GM18498 (cell line): ENCODE measurements around the gene PPIC.

Source experiments
- ATAC-seq: cut with Tn5 transposase; IDR thresholded peaks from one replicate; pipeline ENCODE4 v1.9.1; 2021; ENCODE audit warnings: mild to moderate bottlenecking, moderate library complexity; ENCODE audit not compliant: unreplicated experiment

PPIC gene

DNA sequence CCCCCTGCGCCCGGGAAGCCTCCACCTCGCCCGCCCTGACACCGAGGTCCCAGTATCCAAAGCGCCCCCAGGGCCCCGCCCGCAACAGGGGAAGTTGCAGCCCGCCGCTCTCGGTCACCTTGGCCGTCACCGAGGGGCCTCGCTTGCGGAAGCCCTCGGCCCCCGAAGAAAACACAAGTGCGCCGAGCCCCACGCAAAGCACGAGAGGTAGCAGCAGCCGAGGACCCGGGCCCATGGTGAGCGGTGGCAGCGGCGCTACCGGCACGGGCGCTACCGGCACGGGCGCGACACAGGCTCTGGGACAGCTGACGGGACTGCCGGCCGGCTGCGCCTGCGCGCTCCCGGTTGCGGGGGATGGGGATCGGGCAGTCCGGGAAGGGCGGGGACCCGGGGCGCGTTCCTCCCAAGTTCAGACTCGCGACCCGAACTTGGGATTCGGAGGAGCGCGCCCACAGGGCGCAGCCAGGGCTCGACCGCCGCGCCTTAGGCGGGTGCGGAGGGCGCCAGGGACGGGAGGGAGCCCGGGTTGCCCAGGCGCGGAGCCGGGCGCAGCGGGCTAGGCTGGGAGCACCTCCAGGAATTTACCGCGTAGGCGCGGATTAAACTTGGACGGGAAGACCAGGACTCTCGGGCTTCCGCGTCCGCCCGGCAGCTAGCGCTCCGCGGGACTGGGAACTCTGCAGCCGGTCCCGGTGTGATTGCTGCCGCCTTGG is at the start of gene PPIC:
PPIC (minus strand) TSS at position 335 of the 713 bp plus-strand sequence; CDS start at position 235, 100 bp downstream.
- ATAC-seq = peak; percentile 67

DNA sequence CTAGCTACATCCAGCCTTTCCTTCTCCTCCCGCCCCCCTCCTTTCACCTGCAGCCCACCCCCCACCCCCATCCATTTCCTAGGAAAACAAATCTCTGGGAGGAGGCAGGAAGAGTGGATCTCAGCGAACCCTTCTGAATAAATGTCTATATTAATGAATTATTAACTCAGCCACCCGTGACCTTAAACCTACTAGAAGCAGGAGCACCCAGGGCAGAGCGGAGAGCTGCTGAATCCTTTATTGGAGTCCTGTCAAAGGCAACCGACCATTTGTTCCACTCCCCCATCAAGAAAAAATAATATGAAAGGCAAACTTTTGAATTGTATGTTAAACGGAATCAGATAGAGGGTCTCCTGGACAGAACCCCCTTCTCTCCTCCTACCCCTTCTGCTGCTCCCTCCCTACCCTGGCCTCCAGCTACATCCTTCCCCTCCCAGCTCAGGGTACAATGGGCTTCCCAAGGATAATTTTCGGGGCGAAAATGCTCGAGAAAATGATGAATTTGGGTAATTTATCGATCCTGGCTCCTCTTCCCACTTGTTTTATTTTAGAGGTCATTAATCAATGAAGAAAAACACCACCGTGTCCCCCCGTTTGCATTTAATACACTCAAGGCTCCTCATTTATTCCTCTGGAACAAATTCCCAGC is 49.2 kb upstream of the PPIC start:
- ATAC-seq = no peak

DNA sequence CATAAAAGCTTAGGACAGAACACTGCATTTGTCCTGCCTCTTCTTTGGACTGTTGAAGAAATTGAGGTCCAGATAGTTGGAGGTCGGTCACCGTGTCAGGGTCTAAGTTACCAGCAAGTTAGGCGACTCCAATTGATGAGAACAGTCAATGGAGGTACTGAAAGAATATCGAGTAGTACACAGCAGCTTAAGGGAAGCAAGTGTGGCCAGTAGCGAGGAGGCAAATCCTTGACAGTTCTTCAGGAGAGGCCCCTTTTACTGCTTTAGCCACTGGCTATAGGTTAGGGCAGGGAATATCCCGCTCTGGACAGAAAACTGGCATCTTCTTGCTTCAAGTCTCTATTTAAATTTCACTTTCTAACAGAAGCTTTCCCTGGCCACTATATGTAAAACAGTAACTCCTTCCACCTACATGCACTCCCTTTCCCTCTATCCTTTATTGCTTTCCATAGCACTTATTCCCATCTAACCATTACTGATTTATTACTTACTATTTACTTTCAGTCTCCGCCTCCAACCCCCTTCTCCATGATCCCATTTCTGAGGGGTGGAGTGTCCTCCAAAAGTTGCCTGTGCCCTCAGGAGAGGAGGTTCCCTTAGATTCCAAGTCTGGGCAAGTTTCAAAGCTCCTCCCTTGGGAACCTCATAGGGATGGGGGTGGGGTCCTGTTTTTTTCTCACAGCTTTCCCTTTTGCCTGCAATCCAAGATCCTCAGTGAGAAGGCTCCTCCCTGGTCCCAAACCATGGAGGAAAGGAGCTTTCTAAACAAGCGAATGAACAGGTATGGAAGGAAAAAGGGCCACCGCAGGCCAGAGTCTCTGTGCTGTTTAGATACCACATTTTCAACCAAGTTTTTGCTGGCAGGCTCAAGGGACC is 48.4 kb upstream of the PPIC start:
- no peak for ATAC-seq

DNA sequence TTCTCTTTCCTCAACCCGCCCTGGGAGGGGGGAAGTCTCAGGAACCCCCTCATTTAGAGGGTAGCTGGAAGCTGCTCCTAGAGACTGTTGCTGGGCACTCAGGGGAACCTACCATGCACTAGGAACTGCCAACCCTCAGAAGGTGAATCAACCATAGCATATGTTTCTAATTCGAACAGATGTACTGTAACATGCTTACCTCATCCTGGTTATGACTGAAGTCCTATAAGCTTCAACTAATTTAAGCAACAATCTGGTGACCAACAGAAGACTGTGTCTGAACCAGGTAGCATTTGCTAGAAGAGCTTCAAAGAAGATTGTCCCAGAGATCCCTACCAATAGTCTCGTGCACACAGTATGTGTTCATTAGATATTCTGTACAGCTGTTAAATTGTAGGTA is 46.8 kb upstream of the PPIC start:
- ATAC-seq = no peak

DNA sequence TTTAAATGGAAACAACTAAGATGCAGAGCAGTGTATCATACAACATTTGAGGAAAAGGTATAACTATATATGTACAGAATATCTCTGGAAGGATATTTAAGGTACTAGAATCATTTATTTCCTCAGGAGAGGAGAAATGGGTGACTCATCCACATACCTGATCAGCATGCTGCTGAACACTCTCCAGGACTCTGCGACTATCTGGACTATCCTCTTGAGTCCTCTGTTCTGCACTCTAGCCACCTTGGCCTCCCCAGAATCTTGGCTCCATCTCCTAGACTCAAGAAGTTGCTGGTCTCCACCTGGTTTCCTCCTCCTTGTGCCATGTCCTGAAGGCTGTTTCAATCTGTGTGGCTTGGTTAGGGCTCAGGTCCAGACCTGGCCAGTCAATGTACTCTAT is 43.7 kb upstream of the PPIC start:
- ATAC-seq = no peak

DNA sequence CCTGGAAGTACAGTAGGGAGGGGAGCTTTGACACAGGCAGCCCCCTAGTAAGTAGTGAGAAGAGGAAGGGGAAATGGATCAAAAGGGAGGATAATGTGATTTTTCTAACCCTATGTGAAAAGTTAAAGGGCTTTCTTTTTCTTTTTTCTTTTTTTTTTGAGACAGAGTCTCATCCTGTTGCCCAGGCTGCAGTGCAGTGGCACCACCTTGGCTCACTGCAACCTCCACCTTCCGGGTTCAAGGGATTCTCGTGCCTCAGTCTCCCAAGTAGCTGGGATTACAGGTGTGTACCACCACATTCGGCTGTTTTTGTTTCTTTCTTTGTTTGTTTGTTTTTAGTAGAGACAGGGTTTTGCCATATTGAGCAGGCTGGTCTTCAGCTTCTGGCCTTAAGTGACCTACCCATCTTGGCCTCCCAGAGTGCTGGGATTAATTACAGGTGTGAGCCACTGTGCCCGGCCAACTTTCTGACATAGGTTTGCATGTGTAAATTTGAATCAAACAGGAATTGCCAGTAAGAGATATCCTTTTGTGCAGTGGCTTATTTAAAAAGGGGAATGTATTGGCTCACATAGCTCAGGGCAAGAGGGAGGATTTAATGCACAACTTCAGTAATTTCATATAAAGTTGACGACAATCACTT is 39.1 kb upstream of the PPIC start:
- no peak for ATAC-seq

DNA sequence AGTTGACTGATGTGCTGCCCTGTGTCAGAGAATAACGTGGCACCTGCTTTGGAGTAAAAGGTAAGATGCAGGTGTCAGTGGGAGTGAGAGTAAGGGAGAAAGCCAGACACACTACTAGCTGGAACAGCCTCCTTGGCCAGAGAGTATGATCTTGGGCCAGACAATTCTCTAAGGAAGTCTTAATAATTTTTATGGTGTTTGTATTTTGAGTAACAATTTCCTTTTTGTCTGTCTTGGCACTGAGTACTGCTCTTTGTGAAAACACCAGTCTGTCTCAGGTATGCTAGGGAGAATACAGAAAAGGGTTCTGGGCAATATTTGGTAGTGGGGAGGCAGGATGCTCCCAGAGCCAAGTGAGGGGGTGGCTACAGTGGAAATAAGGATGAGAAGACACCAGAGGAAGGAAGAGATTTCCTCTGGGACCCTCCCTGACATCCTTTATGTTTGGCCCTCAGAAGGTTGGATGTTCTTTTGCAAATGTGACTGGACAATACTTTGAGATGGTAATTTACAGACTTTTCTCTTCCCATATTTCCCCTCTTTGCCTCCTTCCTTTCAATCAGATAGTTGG is 31.9 kb upstream of the PPIC start:
- ATAC-seq = no peak

DNA sequence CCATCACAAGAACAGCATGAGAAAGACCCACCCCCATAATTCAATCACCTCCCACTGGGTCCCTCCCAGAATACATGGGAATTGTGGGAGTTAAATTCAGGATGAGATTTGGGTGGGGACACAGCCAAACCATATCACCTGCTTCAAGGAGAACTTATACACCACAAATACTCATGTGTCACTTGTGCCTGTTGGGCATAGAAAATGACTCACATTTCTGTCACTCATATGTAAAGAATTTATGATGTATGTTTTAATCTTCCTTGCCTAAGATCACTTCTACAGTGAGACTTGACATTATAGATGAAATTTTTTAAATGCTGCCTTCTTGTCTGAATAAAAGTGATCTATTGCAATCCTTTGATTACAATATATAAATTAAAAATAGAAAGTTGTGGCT is 29.5 kb upstream of the PPIC start:
- no peak for ATAC-seq

DNA sequence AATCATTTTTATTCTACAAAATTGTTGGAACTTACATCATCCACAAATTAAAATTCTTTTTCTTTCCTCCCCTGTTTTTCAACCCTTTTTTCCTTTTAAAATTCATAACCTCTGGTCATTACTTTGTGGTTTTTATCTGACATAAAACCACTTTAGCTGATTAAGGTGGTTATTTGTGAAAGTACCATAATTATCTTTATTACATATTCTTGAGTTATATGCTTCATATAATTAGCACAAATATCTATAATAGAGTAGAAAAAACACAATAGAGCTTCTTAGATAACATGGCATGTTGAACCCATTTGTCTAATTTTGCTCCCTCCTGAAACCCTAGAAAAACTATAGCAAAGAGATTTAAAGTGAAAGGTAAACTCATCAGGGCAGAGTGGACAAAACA is 22.9 kb upstream of the PPIC start:
- ATAC-seq = no peak

DNA sequence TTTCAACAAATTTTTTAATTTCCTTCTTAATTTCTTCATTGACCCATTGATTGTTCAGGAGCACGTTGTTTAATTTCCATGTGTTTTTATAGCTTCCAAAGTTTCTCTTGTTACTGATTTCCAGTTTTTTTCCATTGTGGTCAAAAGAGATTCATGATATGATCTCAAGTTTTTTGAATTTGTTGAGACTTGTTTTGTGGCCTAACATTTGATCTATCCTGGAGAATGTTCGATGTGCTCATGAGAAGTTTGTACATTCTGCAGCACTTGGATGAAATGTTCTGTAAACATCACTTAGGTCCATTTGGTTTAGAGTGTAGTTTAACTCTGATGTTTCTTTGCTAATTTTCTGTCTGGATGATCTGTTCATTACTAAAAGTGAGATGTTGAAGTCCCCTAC is 14.7 kb upstream of the PPIC start:
- no peak for ATAC-seq

DNA sequence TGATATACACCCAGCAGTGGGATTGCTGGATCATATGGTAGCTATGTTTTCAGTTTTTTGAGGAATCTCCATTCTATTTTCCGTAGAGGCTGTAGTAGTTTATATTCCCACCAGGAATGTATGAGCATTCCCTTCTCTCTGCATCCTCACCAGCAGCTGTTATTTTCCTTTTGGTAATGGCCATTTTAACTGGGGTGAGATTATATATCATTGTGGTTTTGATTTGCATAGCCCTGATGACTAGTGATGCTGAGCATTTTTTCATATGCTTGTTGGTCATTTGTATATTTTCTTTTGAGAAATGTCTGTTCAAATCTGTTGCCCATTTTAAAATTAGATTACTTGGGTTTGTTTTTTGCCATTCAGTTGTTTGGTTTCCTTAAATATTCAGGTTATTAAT is 11.2 kb upstream of the PPIC start:
- no peak for ATAC-seq

DNA sequence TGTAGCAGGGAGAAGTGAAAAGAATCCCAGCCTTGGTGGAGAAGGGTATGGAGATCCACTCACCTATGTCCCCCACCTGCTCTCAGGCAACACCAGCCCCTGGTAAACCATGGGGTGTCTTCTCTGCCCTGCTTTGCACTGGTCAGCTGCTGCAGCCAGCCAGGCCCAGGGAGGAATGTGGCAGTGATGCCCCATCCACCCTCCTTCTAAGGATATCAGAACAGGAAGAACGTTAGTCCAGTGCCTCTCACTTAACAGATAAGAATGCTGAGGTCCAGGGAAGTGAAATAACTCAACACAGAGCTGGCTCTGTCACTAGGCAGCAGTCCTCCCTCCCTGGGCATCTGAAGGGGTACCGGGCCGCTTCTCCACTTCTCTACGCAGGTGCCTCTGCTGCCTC is 9.7 kb upstream of the PPIC start:
- ATAC-seq = no peak

DNA sequence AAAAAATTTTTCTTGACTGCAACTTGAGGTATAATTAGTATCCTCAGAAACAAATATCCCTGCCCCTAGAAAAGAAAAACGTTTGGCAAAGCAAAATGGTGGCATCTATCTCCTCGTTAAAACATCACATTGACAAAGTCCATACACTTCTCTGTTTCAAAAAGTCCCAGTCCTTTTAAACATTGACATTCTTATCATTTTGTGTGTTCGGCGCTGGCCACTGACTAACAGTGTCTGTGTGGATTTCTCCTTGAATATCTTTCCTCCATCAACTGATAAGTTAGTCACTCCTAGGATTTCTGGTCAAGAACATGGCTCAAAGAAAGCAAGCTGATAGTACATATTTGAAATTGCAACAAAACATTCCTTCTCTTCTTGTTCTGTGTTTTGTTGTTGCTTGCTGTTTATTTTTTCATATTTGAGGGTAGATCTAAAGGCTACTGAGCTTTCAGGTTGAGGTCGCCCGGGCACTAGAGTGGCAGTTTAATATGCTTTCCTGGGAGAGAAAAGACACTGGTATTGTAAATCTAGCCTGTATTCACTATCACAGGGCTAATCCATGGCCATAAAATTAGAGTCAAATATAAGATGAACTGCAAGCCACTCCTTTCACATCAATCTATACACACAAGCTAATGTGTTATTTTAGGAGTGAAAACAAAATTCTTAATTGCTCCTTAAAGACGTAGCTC is 8.5 kb upstream of the PPIC start:
- ATAC-seq = no peak

DNA sequence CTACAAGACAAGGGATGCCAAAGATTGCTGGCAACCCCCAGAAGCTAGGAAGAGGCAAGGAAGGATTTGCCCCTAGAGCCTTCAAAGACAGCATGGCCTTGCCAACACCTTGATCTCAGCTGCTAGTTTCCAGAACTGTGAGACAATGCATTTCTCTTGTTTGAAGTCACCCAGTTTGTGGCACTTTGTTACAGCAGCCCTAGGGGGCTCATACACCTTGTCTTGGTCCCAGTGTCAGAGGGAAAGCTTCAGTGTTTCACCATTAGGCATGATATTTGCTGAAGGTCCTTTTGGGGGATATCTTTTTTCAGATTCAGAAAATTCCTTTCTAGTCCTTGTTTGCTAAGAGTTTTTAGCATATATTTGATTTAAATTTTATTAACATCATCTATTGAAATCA is 3.1 kb upstream of the PPIC start:
- ATAC-seq = no peak

DNA sequence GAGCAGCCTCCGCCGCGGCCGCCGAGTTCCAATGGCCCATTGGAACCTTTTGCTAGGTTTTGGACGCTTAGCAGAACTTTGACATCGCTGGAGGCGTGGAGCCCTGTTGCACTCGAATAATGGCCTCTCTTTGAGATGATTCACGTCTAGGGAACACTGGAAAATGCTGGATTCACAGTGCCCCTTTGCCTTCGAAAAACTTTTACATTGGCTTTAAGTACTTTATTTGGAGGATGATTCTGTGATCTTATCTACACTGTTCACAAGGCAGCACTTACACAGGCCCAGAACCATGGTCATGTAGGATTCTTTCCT is 536 bp upstream of the PPIC start:
- ATAC-seq = peak; percentile 11

DNA sequence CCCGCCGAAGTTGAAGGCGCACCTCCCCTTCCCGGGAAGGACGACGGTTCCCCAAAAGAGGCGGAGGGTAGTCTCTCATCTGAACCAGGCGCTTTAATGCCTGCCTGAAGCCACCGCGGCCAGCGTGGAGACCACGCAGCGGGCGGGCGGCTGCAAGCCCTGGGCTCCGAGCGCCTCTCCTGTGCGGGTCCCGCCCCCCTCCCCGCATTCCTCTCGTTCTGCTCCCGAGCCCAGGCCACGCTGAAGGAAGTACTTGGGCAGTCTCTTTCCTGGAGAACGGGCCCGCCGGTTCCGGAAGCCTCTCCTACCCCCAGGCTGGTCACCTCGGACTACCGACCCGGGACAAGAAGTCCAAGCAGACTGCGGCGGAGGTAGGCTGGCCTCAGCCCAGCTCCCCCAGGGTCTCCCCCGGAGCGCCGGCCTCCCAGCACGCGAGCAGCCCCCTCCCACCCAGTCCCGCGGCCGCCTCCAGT is 571 bp downstream of the PPIC start:
- peak; percentile 23 for ATAC-seq

DNA sequence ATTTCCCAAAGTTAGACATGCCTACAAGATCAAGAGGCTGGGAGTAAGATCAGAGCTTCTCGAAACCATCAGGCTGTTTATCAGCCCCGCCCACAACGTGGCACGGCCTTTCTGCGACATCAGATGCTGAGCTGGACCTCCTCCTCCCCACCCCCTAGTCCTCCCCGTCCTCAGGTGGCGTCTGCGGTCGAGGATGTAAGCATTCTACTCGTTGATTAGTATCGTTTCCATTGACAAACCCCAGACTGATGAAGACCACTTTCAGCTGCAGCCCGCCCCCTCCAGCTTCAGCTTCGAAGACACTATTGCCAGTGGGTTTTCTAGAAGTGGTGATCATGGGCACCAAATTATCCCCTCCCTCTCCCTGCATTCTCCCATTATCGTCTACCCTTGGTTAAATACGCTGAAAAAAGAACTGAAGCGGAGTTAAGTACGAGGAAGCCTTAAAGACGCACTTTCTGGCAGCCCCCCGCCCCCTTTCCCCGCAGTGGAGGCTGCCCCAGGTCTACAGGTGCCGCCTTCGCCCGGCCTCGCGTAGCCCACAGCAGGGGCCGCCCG is 1.1 kb downstream of the PPIC start:
- peak; percentile 35 for ATAC-seq

DNA sequence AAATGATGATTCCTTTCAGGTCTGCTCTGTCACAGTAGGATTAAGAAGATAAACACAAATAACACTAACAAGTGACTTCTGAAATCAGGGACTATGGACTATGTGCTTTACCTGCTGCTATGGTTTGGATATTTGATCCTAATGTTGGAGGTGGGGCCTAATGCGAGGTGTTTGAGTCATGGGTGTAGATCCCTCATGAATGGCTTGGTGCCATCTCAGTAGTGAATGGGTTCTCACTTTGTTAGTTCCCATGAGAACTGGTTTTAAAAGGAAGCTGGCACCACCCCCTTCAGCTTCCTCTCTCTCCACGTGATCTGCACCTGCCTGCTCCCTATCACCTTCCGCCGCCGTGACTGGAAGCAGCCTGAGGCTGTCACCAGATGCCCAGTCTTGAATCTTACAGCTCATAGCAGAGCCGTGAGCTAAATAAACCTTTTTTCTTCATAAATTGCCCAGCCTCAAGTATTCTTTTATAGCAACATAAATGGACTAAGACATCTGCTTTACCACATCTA is 3.3 kb downstream of the PPIC start:
- no peak for ATAC-seq

DNA sequence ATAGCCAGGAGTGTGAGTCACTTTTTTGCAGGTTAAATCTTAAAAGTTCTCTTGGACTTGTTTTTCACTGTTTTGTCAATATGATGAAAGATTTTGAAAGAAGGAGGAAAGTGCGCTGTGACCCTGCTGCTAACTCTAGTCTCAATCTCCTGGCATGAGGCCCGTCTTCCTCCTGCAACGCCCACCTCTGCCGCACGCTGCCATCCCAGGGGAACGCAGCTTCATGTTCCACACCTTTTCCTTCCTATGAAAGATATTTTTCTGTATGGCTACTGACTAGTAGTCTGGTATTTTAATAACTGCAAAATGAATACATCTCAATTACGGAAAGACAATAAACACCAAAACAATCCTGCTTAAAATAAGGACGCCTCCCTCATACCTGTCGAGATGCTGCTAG is 8.3 kb downstream of the PPIC start:
- ATAC-seq = no peak

DNA sequence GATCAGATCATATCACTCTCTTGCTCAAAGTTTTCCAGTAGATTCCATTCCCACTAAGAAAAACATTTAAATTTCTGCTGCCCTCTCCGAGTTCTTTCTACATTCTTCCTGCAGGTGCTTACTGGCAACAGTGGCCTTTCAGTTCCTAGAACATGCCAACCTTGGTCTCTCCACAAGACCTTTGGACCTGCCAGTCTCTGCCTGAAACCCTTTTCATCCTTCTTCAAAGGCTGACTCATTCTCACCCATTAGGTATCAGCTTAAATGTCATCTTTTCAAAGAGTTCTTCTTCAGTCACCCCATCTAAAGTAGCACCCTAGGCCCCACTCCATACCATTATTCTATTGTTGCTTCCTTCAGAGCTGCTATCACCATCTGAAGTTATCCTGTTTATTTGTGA is 21.8 kb downstream of the PPIC start:
- no peak for ATAC-seq
